Neural progenitor cell (in vitro differentiated cells): ENCODE measurements around the gene WEE1.

Experiments
- EZH2 ChIP-seq: fragments of 200-600 bp; sonication (generic); IDR thresholded peaks from 2 replicates; pipeline ENCODE4 v1.6.1; 2017; ENCODE audit warnings: antibody characterized with exemption, mild to moderate bottlenecking, moderate library complexity
- TF ChIP-seq, protein P1 (sequence below): fragments of 200-600 bp; sonication (generic); IDR thresholded peaks from 2 replicates; pipeline ENCODE4 v1.5.1; 2017; ENCODE audit warnings: antibody characterized with exemption, mild to moderate bottlenecking

DNA sequence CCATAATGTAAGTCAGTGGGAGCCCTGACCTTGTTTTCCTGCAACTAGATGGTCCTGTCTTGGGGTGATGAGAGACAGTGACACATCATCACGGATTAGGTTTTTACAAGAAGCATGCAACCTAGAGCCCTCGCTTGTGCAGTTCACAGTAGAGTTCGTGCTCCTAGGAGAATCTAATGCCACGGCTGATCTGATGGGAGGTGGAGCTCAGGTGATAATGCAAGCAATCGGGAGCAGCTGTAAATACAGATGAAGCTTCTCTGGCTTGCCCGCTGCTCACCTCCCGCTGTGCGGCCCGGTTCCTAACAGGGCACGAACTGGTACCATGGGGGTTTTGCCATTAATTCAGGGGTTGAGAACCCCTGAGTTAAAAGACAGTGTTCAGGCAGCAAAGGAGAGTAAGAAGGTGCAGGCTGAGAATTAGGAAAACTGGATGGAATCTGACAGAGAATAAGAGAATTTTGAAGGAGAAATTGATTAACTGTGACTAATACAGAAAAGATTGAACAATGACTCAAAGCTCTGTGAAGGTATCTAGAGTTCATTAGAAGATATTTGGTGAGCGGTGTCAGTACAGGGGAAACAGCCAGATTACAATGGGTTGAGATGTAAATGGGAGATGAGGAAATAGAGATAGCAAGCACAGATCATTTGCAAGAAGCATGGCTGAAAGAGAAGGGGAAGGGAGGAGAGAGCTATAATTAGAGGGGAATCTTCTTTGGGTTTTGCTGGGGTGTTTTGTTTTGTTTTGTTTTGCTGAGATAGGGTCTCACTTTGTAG, 21.0 kb downstream of the WEE1 start:
- TF ChIP-seq, protein P1, sequence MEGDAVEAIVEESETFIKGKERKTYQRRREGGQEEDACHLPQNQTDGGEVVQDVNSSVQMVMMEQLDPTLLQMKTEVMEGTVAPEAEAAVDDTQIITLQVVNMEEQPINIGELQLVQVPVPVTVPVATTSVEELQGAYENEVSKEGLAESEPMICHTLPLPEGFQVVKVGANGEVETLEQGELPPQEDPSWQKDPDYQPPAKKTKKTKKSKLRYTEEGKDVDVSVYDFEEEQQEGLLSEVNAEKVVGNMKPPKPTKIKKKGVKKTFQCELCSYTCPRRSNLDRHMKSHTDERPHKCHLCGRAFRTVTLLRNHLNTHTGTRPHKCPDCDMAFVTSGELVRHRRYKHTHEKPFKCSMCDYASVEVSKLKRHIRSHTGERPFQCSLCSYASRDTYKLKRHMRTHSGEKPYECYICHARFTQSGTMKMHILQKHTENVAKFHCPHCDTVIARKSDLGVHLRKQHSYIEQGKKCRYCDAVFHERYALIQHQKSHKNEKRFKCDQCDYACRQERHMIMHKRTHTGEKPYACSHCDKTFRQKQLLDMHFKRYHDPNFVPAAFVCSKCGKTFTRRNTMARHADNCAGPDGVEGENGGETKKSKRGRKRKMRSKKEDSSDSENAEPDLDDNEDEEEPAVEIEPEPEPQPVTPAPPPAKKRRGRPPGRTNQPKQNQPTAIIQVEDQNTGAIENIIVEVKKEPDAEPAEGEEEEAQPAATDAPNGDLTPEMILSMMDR, result no peak
- TF ChIP-seq EZH2, result no peak
